SK-N-SH (cell line): ENCODE measurements around the gene ZC3H7A. TPM values are rescaled to one million over a fixed set of nuclear protein-coding genes. Genes with fewer than 3 reads are reported as not detected.

Source experiments
- CTCF ChIA-PET: fragments of 300-600, 350-600 bp; formaldehyde crosslinking; extraction: SDS; loops from one replicate; lab custom pipeline; 2021; lab: Yijun Ruan, JAX
- POLR2A ChIA-PET: fragments of 350-600 bp; sonication (Branson Sonifier 250); formaldehyde crosslinking; extraction: SDS; loops from one replicate; lab custom pipeline; 2020; ENCODE audit warnings: antibody characterized with exemption, inconsistent platforms; lab: Yijun Ruan, JAX
- DNase-seq: peaks from one replicate; pipeline ENCODE4 v3.0.0; 2012
- H2AFZ ChIP-seq: fragments of 200-600 bp; sonication (generic); 2 replicates; pipeline ENCODE4 v1.8.1; 2016; ENCODE audit warnings: antibody characterized with exemption, mild to moderate bottlenecking, low read depth
- H3F3A ChIP-seq: fragments of 200-600 bp; sonication (generic); replicated peaks from 2 replicates; pipeline ENCODE3; 2016; ENCODE audit warnings: antibody characterized with exemption, mild to moderate bottlenecking; ENCODE audit not compliant: insufficient read depth
- H3K27ac ChIP-seq, 2 experiments: fragments of 200-500 bp in 1 of 2; fragments of 200-600 bp in 1 of 2; sonication (Bioruptor generic) in 1 of 2; sonication (generic), shearing (Covaris generic) in 1 of 2; 2 replicates each; pipeline versions ENCODE4 v1.5.1 to v1.6.1; 2014 to 2016; ENCODE audit warnings: low read depth in 2 of 2, inconsistent platforms in 1 of 2, low read length in 1 of 2, mild to moderate bottlenecking in 1 of 2, mixed read lengths in 1 of 2
- H3K27me3 ChIP-seq: fragments of 200-600 bp; sonication (generic), shearing (Covaris generic); 2 replicates; pipeline ENCODE4 v1.6.1; 2016; ENCODE audit warnings: mixed run types; ENCODE audit not compliant: insufficient read depth
- H3K36me3 ChIP-seq, 2 experiments: fragments of 200-500 bp in 1 of 2; fragments of 200-600 bp in 1 of 2; sonication (Bioruptor generic) in 1 of 2; sonication (generic) in 1 of 2; replicated peaks in 1 of 2; 2 replicates each; pipeline versions ENCODE3 to v1.5.1; 2014 to 2016; ENCODE audit warnings: low read length in 1 of 2, mild to moderate bottlenecking in 1 of 2; ENCODE audit not compliant: insufficient read depth in 2 of 2, control insufficient read depth in 1 of 2
- H3K4me1 ChIP-seq, 2 experiments: fragments of 200-500 bp in 1 of 2; fragments of 200-600 bp in 1 of 2; sonication (Bioruptor generic) in 1 of 2; sonication (generic), shearing (Covaris generic) in 1 of 2; 2 replicates each; pipeline versions ENCODE4 v1.5.1 to v1.6.1; 2014 to 2016; ENCODE audit warnings: low read depth in 1 of 2, low read length in 1 of 2, mixed run types in 1 of 2; ENCODE audit not compliant: insufficient read depth in 2 of 2, control insufficient read depth in 1 of 2
- H3K4me2 ChIP-seq: fragments of 200-600 bp; sonication (generic), shearing (Covaris generic); 2 replicates; pipeline ENCODE4 v1.6.1; 2017; ENCODE audit warnings: mixed run types
- H3K4me3 ChIP-seq, 2 experiments: fragments of 200-500 bp in 1 of 2; fragments of 200-600 bp in 1 of 2; sonication (Bioruptor generic) in 1 of 2; sonication (generic), shearing (Covaris generic) in 1 of 2; 2 replicates each; pipeline versions ENCODE4 v1.5.1 to v1.8.1; 2014 to 2016; ENCODE audit warnings: low read depth in 2 of 2, inconsistent platforms in 1 of 2, low read length in 1 of 2, mild to moderate bottlenecking in 1 of 2, mixed read lengths in 1 of 2, moderate library complexity in 1 of 2
- H3K79me2 ChIP-seq: fragments of 200-600 bp; sonication (generic); 2 replicates; pipeline ENCODE4 v1.8.1; 2017; ENCODE audit warnings: mild to moderate bottlenecking; ENCODE audit not compliant: insufficient read depth
- H3K9ac ChIP-seq: fragments of 200-600 bp; sonication (generic); 2 replicates; pipeline ENCODE4 v1.6.1; 2017; ENCODE audit warnings: mixed run types
- H3K9me2 ChIP-seq: fragments of 200-600 bp; sonication (generic); 2 replicates; pipeline ENCODE4 v1.6.1; 2017; ENCODE audit warnings: mixed run types
- H3K9me3 ChIP-seq: fragments of 200-600 bp; sonication (generic); 2 replicates; pipeline ENCODE4 v1.6.1; 2017; ENCODE audit warnings: mixed run types, mild to moderate bottlenecking, moderate library complexity
- H4K20me1 ChIP-seq: fragments of 200-600 bp; sonication (generic); 2 replicates; pipeline ENCODE4 v1.6.1; 2017; ENCODE audit warnings: mild to moderate bottlenecking, mixed run types; ENCODE audit not compliant: insufficient read depth
- CHD2 ChIP-seq: fragments of 150-350 bp; IDR thresholded peaks from 2 replicates; pipeline ENCODE4 v1.6.1; 2018; ENCODE audit warnings: low read length; ENCODE audit not compliant: partially characterized antibody
- ELF1 ChIP-seq: IDR thresholded peaks from 2 replicates; pipeline ENCODE4 v1.4.0; 2012
- GABPA ChIP-seq: IDR thresholded peaks from 2 replicates; pipeline ENCODE4 v1.4.0; 2012; ENCODE audit warnings: low read depth, mild to moderate bottlenecking
- IRF3 ChIP-seq: fragments of 150-350 bp; IDR thresholded peaks from 2 replicates; pipeline ENCODE4 v1.6.1; 2016; ENCODE audit warnings: mild to moderate bottlenecking, low read depth, low read length
- NRF1 ChIP-seq: IDR thresholded peaks from 2 replicates; pipeline ENCODE4 v1.6.1; 2012; ENCODE audit warnings: low read depth, mild to moderate bottlenecking, low read length
- PBX3 ChIP-seq: IDR thresholded peaks from 2 replicates; pipeline ENCODE4; 2012
- POLR2AphosphoS5 ChIP-seq: IDR thresholded peaks from 2 replicates; pipeline ENCODE4 v1.6.1; 2012; ENCODE audit warnings: low read depth, low read length
- RFX5 ChIP-seq: IDR thresholded peaks from 2 replicates; pipeline ENCODE4 v1.6.1; 2012; ENCODE audit warnings: mild to moderate bottlenecking, improper control_type of control experiment, low read length
- RXRA ChIP-seq: IDR thresholded peaks from 2 replicates; pipeline ENCODE4 v1.4.0; 2012; ENCODE audit warnings: low read depth, mild to moderate bottlenecking, borderline replicate concordance
- SIN3A ChIP-seq: IDR thresholded peaks from 2 replicates; pipeline ENCODE4 v1.6.1; 2012; ENCODE audit warnings: low read depth, mild to moderate bottlenecking, low read length, moderate library complexity, borderline replicate concordance
- TAF1 ChIP-seq: IDR thresholded peaks from 2 replicates; pipeline ENCODE4 v1.6.1; 2012; ENCODE audit warnings: low read depth, mild to moderate bottlenecking, low read length, moderate library complexity, borderline replicate concordance
- TCF12 ChIP-seq: IDR thresholded peaks from 2 replicates; pipeline ENCODE4 v1.4.0; 2012
- ZBTB33 ChIP-seq: IDR thresholded peaks from 2 replicates; pipeline ENCODE4 v1.4.0; 2012; ENCODE audit warnings: low read depth, borderline replicate concordance
- WGBS: methylation state at CpG from one replicate; pipeline ENCODE4 v1.1.6; 2017; ENCODE audit warnings: low lambda C conversion rate; 5-methylcytosine and 5-hydroxymethylcytosine counted together
- polyA plus RNA-seq, 3 experiments: library from polyadenylated mRNA; depleted of rRNA; stranded (reverse); fragments of >200 nt; gene quantifications; 2 replicates each; pipeline ENCODE4 v1.2.3, GENCODE V29; 2012

ZC3H7A gene
- polyA plus RNA-seq, 1 of the 3 experiments (the other 2 are of a cell fraction), result 31.9 TPM

- Histone ChIP-seq H3F3A (peaks cover 10% of the 10 kb centered on the region), H3K4me3 (no peak overlapping the region), H3K9me3 (no peaks in the 10 kb centered on the region), H3K9ac (no peak overlapping the region), H3K36me3 (peaks cover 12 to 40% of the 10 kb centered on the region in 2 experiments), H3K27me3 (no peaks in the 10 kb centered on the region), H2AFZ (no peak overlapping the region), H3K4me1 (peaks cover 6% of the 10 kb centered on the region in 2 experiments; a peak in 2 of 4 replicates), H3K9me2 (no peaks in the 10 kb centered on the region), H3K27ac (no peak overlapping the region), H3K79me2 (peaks cover 40% of the 10 kb centered on the region), H3K4me2 (no peak overlapping the region), H4K20me1 (peaks cover 7% of the 10 kb centered on the region; the same call in 1 of the 2 replicates)
- no peak for DNase-seq
- ChIA-PET CTCF (interaction anchor here (1.0 to 2.8 kb wide), 5 partner anchors 9 to 742 kb away, joined by 4 to 16 read pairs (median 7); no protein-coding TSS in a partner anchor), POLR2A (no interaction called here)
- TF ChIP-seq PBX3, result no peak
- TF ChIP-seq ZBTB33, result no peak
- TF ChIP-seq IRF3, result no peak
- TF ChIP-seq RFX5, result no peak
- no peak for TF ChIP-seq GABPA
- TF ChIP-seq SIN3A, result no peak
- no peak for TF ChIP-seq TAF1
- no peak for TF ChIP-seq RXRA
- no peak for TF ChIP-seq NRF1
- TF ChIP-seq CHD2, result no peak
- no peak for TF ChIP-seq TCF12
- no peak for TF ChIP-seq POLR2AphosphoS5
- no peak for TF ChIP-seq ELF1
- 98% methylated on average over 5 of the region's 5 CpGs for WGBS
These were observed 90.8 kb downstream of the ZC3H7A start for GRCh38 chr16:11706180-11706742.
